HPDE6-E6E7 (cell line): ENCODE data around the gene ATP6V1D.
"Not testable (repeated sequence)": the region's sequence is repeated elsewhere in the genome, so short reads cannot be mapped to it uniquely, and the experiment has no call there.

ENCODE experiments used
- DNase-seq: peaks from one replicate; pipeline ENCODE4 v3.0.0; 2011; ENCODE audit warnings: missing footprints; ENCODE audit errors: extremely low spot score

Gene ATP6V1D

GRCh38 chr14:67371247-67372148 lies 11.9 kb upstream of the ATP6V1D start:
- no peak for DNase-seq

GRCh38 chr14:67370830-67371229 lies 11.2 kb upstream of the ATP6V1D start:
- no peak for DNase-seq

- no peak for DNase-seq
Observed at GRCh38 chr14:67365476-67365875, 5.9 kb upstream of the ATP6V1D start.

GRCh38 chr14:67360470-67361206 lies 1.0 kb upstream of the ATP6V1D start:
- DNase-seq: no peak

- peak; percentile 49 for DNase-seq
Observed at GRCh38 chr14:67358924-67359774, 455 bp downstream of the ATP6V1D start.

GRCh38 chr14:67357969-67358354 lies 1.6 kb downstream of the ATP6V1D start:
- DNase-seq: no peak

GRCh38 chr14:67357186-67357968 lies 2.2 kb downstream of the ATP6V1D start:
- no peak for DNase-seq

- no peak for DNase-seq
Observed at GRCh38 chr14:67352055-67352454, 7.5 kb downstream of the ATP6V1D start.

- no peak for DNase-seq
Observed at GRCh38 chr14:67345583-67345982, 14.0 kb downstream of the ATP6V1D start.

- DNase-seq: peak; percentile 74
Observed at GRCh38 chr14:67343601-67344230, 15.9 kb downstream of the ATP6V1D start.

GRCh38 chr14:67341231-67341630 lies 18.4 kb downstream of the ATP6V1D start:
- not testable (repeated sequence) for DNase-seq

GRCh38 chr14:67335781-67336180 lies 23.8 kb downstream of the ATP6V1D start:
- DNase-seq: no peak

- no peak for DNase-seq
Observed at GRCh38 chr14:67332468-67332867, 27.1 kb downstream of the ATP6V1D start.

- no peak for DNase-seq
Observed at GRCh38 chr14:67331368-67332125, 28.1 kb downstream of the ATP6V1D start.

GRCh38 chr14:67329666-67330065 lies 29.9 kb downstream of the ATP6V1D start:
- DNase-seq: not testable (repeated sequence)

- DNase-seq: no peak
Observed at GRCh38 chr14:67319142-67319541, 40.5 kb downstream of the ATP6V1D start.

GRCh38 chr14:67317822-67318221 lies 41.8 kb downstream of the ATP6V1D start:
- no peak for DNase-seq

- no peak for DNase-seq
Observed at GRCh38 chr14:67313153-67313552, 46.5 kb downstream of the ATP6V1D start.

GRCh38 chr14:67311868-67312267 lies 47.7 kb downstream of the ATP6V1D start:
- peak; percentile 26 for DNase-seq
